ENCODE data around the gene ARHGEF6.

DNA sequence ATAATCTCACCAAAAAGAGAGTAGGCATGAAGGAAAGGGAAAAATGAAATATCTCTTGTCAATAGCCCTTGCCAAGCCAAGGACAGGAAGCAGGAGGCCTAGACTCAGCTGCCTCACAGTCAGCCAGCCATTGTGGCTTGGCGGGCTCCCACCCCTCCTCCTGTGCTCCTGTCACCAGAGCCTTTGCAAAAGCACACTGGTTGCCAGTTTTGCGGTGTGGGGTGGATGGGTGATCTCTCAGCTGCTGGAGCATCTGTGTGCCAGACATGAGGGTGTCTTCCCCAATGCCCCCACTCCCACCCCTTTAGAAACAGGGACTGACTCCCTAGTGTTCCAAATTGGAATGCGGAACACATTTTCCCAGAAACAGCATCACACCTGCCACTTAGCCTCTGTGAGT lies 26.1 kb downstream of the ARHGEF6 start:
- TF ChIP-seq, protein P1, sequence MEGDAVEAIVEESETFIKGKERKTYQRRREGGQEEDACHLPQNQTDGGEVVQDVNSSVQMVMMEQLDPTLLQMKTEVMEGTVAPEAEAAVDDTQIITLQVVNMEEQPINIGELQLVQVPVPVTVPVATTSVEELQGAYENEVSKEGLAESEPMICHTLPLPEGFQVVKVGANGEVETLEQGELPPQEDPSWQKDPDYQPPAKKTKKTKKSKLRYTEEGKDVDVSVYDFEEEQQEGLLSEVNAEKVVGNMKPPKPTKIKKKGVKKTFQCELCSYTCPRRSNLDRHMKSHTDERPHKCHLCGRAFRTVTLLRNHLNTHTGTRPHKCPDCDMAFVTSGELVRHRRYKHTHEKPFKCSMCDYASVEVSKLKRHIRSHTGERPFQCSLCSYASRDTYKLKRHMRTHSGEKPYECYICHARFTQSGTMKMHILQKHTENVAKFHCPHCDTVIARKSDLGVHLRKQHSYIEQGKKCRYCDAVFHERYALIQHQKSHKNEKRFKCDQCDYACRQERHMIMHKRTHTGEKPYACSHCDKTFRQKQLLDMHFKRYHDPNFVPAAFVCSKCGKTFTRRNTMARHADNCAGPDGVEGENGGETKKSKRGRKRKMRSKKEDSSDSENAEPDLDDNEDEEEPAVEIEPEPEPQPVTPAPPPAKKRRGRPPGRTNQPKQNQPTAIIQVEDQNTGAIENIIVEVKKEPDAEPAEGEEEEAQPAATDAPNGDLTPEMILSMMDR (IDR thresholded peaks at IDR 0.05): no peak
- TF ChIP-seq POLR2A (IDR thresholded peaks at IDR 0.05) (no peak), EP300 (IDR thresholded peaks at IDR 0.05) (no peak)

Measured in tibial nerve (tissue), 4 donors.